Measurements from ENCODE around the gene SKAP2. TPM values are rescaled to one million over a fixed set of nuclear protein-coding genes. Genes with fewer than 3 reads are reported as not detected.

SKAP2 gene
- total and polyA plus RNA-seq, 7 donors: 13.0 to 34.2 (median 19.3) TPM

DNA sequence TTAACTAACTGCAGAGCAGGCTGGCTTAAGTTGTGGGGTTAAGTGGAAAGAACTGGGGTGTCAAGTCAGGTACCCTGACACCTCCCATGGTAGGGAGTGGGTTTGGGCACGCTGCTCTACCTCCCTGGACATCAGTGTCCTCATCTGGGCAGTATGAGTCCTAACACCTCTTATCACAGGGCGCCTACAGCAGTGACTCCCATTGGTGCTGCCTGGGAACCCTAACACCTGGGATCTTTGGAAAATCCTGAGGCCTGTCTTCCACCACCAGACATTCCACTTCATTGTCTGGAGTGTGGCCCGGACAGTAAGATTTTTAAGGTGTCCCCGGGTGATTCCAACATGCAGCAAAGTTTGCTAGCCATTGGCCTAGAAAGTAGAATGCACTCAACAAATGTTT is 239.1 kb downstream of the SKAP2 start:
- no peaks in the 10 kb centered on the region for H3K9me3 ChIP-seq
- H3K36me3 ChIP-seq: no peaks in the 10 kb centered on the region
- no peaks in the 10 kb centered on the region for H3K4me1 ChIP-seq
- H3K27ac ChIP-seq: no peak overlapping the region
- DNase-seq: no peak
- no peak for TF ChIP-seq EP300 (IDR thresholded peaks at IDR 0.05)
- TF ChIP-seq, protein P1, sequence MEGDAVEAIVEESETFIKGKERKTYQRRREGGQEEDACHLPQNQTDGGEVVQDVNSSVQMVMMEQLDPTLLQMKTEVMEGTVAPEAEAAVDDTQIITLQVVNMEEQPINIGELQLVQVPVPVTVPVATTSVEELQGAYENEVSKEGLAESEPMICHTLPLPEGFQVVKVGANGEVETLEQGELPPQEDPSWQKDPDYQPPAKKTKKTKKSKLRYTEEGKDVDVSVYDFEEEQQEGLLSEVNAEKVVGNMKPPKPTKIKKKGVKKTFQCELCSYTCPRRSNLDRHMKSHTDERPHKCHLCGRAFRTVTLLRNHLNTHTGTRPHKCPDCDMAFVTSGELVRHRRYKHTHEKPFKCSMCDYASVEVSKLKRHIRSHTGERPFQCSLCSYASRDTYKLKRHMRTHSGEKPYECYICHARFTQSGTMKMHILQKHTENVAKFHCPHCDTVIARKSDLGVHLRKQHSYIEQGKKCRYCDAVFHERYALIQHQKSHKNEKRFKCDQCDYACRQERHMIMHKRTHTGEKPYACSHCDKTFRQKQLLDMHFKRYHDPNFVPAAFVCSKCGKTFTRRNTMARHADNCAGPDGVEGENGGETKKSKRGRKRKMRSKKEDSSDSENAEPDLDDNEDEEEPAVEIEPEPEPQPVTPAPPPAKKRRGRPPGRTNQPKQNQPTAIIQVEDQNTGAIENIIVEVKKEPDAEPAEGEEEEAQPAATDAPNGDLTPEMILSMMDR (IDR thresholded peaks at IDR 0.05): no peak
- TF ChIP-seq POLR2AphosphoS5 (IDR thresholded peaks at IDR 0.05): no peak
- WGBS, 2 donors: 91% methylated on average over 4 of the region's 4 CpGs
- intact Hi-C loops (cut with DNase I): no loop called here
- H3K4me3 ChIP-seq: no peak overlapping the region
- no peaks in the 10 kb centered on the region for H3K27me3 ChIP-seq

DNA sequence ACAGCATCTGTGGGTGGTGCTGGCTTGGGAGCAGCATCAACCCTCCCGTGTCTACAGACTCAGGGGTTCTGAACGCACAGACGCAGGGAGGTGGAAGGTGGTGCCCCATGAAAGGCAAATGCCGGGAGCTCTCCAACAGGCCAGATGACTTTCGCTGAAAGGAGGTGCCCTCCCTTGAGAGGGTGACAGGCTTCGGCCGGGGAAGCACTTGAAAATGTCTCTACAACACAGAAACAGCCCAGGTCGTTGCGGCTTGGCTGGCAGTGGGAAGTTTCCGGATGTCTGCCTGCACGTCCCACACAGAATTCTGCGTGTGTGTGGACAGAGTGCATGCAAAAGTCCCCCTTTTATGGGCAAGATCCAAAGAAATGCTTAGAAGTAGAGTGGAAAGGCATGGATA is 239.6 kb downstream of the SKAP2 start:
- Histone ChIP-seq H3K27ac (no peak overlapping the region), H3K4me3 (no peak overlapping the region), H3K4me1 (no peaks in the 10 kb centered on the region), H3K9me3 (no peaks in the 10 kb centered on the region), H3K27me3 (no peaks in the 10 kb centered on the region), H3K36me3 (no peaks in the 10 kb centered on the region)
- 85 to 87% methylated on average over 12 of the region's 12 CpGs for WGBS, 2 donors
- TF ChIP-seq, protein P1 (IDR thresholded peaks at IDR 0.05): no peak
- no peak for TF ChIP-seq EP300 (IDR thresholded peaks at IDR 0.05)
- intact Hi-C loops (cut with DNase I): no loop called here
- no peak for DNase-seq

DNA sequence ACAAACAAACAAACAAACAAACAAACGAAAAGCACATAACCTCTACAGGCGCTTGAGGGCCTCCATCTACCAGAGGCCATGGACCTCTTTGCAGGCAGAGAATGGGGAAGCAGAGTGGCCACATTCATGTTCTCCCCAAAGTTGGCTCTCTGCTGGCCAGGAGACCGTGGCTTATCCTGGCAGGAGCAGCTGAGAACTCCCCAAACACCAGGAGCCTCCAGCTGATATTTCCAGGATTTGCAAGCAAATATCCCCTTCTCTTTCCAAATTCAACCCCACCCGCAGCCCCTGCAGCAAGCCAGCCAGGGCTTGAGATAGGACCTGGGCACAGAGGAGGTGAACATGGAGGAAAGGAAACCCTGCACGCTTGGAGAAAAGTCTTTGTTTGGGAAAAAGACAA is 240.0 kb downstream of the SKAP2 start:
- Histone ChIP-seq H3K4me3 (no peak overlapping the region), H3K27me3 (no peaks in the 10 kb centered on the region), H3K4me1 (no peaks in the 10 kb centered on the region), H3K36me3 (no peaks in the 10 kb centered on the region), H3K27ac (no peak overlapping the region), H3K9me3 (no peaks in the 10 kb centered on the region)
- WGBS, 2 donors: 84 to 85% methylated on average over 5 of the region's 5 CpGs
- TF ChIP-seq, protein P1 (IDR thresholded peaks at IDR 0.05): no peak
- TF ChIP-seq EP300 (IDR thresholded peaks at IDR 0.05) (no peak), POLR2AphosphoS5 (IDR thresholded peaks at IDR 0.05) (no peak), POLR2A (IDR thresholded peaks at IDR 0.05) (no peak)
- no peak for DNase-seq
- intact Hi-C loops (cut with DNase I): no loop called here

DNA sequence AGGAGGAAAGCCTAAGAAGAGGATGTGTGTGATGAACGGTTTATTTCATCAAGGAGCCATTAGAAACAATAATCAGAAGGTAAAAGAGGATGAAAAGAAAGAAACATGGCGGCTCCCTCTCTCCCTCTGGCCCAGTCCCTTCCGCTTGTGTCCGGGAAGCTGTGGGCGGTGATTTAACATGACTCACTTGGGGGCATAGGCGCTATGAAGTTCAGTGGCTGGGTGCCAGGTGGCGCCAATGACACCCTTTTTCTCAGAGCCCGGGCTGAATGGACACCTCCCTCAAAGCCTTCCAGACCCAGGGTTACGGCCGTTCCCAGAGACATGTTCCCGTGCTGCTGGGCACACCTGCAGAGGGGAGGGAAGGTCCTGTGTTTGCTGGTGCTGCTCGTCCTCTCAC is 244.0 kb downstream of the SKAP2 start:
- TF ChIP-seq POLR2AphosphoS5 (IDR thresholded peaks at IDR 0.05): no peak
- Histone ChIP-seq H3K27me3 (no peaks in the 10 kb centered on the region), H3K4me1 (no peaks in the 10 kb centered on the region), H3K4me3 (no peak overlapping the region), H3K36me3 (no peaks in the 10 kb centered on the region), H3K27ac (no peak overlapping the region), H3K9me3 (no peaks in the 10 kb centered on the region)
- DNase-seq: no peak
- 79 to 86% methylated on average over 12 of the region's 12 CpGs for WGBS, 2 donors
- intact Hi-C loops (cut with DNase I): no loop called here

DNA sequence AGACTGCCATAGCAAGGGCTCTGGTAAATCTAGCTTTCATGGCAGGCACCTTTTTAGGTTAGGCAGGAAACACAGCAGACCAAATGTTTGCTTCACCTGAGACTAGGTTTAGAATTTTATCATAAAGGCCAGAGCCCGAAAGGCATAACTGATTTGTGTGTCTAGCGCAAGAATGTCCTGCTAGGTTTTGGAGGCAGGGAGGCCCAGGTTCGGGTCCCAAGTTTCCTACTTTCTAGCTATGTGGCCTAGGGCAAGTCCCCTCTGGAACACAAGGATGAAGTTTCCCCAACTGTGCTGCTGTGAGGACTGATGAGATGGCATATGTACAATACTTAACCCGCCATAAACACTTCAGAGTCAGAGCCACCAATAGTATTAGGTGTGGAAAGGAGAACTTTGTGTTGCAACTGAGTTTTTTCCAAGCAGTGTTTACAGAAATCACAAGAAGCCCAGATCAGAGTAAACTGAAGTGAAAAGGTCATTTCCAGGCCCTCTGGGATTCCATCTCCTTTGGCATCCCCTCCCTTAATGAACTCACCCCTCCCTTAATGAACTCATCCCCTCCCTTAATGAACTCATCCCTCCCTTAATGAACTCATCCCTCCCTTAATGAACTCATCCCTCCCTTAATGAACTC is 244.9 kb downstream of the SKAP2 start:
- DNase-seq: no peak
- intact Hi-C loops (cut with DNase I): no loop called here
- Histone ChIP-seq H3K4me3 (no peak overlapping the region), H3K27ac (no peak overlapping the region), H3K27me3 (no peaks in the 10 kb centered on the region), H3K36me3 (no peaks in the 10 kb centered on the region), H3K9me3 (no peaks in the 10 kb centered on the region), H3K4me1 (no peaks in the 10 kb centered on the region)
- 95 to 96% methylated on average over 4 of the region's 4 CpGs for WGBS, 2 donors
- no peak for TF ChIP-seq POLR2A (IDR thresholded peaks at IDR 0.05)
- no peak for TF ChIP-seq EP300 (IDR thresholded peaks at IDR 0.05)
- TF ChIP-seq POLR2AphosphoS5 (IDR thresholded peaks at IDR 0.05): no peak
- TF ChIP-seq, protein P1 (IDR thresholded peaks at IDR 0.05): no peak
